Muscle of leg (tissue), 11 donors: ENCODE data around the gene CNMD. TPM values are rescaled to one million over a fixed set of nuclear protein-coding genes. Genes with fewer than 3 reads are reported as not detected.

ENCODE experiments used
- DNase-seq: peaks from one replicate; pipeline ENCODE4 v3.0.0; 2013
- H3K27ac ChIP-seq: one replicate; pipeline ENCODE4 v1.5.1; 2013; ENCODE audit warnings: mild to moderate bottlenecking, low read length, control low read depth
- H3K27me3 ChIP-seq: one replicate; pipeline ENCODE4 v1.6.1; 2013; ENCODE audit warnings: low read length; ENCODE audit not compliant: control insufficient read depth, insufficient read depth
- H3K36me3 ChIP-seq: one replicate; pipeline ENCODE4 v1.6.1; 2013; ENCODE audit warnings: low read length; ENCODE audit not compliant: control insufficient read depth, insufficient read depth
- H3K4me1 ChIP-seq: one replicate; pipeline ENCODE4 v1.6.1; 2013; ENCODE audit warnings: low read length; ENCODE audit not compliant: control insufficient read depth, insufficient read depth
- H3K4me3 ChIP-seq: one replicate; pipeline ENCODE4 v1.5.1; 2013; ENCODE audit warnings: low read length, control low read depth
- H3K9me3 ChIP-seq: replicated peaks from 2 replicates; pipeline ENCODE4 v1.6.1; 2013; ENCODE audit warnings: low read depth, low read length; ENCODE audit not compliant: control insufficient read depth
- WGBS: methylation state at CpG from one replicate; pipeline ENCODE4 v1.1.5; 2013; ENCODE audit warnings: missing lambda C conversion rate; ENCODE audit not compliant: insufficient coverage; 5-methylcytosine and 5-hydroxymethylcytosine counted together
- polyA plus RNA-seq, 8 donors: library from polyadenylated mRNA; unstranded; fragments of 120-200 nt; gene quantifications; one replicate each; pipeline versions ENCODE4 v1.2.1 to v1.2.3, GENCODE V29; 2013; ENCODE audit warnings: inconsistent platforms in 1 of 8, low replicate concordance in 1 of 8; ENCODE audit not compliant: insufficient read length in 8 of 8, insufficient read depth in 1 of 8
- total RNA-seq: library from RNA; stranded (reverse); fragments of 120-200 nt; gene quantifications from one replicate; pipeline ENCODE4 v1.2.4, GENCODE V29; 2013

CNMD gene
- total and polyA plus RNA-seq, 9 donors, result 0.36 to 1.1 (median 0.63) TPM

DNA sequence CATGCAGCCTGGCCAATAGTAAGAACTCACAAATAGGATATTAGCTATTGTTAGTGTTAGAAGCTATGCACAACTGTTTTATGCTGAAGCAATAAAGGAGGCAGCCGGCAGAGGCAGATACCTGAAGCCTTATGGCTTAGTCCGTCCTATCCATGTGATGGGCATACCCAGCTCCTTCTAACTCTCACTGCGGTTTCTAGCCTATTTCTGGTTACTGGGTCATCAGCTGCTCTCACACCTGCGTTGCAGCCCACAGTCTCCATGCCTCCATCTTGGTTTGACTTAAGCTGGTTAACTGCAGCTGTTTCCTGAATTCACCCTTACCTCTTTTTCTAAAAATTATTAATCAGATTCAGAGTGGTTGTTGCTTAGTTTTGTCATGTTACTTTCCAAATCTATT is 40.5 kb upstream of the CNMD start:
- Histone ChIP-seq H3K27ac (no peak overlapping the region), H3K27me3 (no peaks in the 10 kb centered on the region), H3K36me3 (no peaks in the 10 kb centered on the region), H3K9me3 (no peaks in the 10 kb centered on the region), H3K4me3 (no peak overlapping the region), H3K4me1 (peaks cover 9% of the 10 kb centered on the region)
- DNase-seq, result no peak
- 86% methylated on average over 3 of the region's 4 CpGs for WGBS

- no peaks in the 10 kb centered on the region for H3K36me3 ChIP-seq
- no peak overlapping the region for H3K4me3 ChIP-seq
- H3K9me3 ChIP-seq, result no peaks in the 10 kb centered on the region
- H3K27me3 ChIP-seq, result no peaks in the 10 kb centered on the region
- WGBS, result 44% methylated on average over 8 of the region's 11 CpGs
- H3K27ac ChIP-seq, result no peak overlapping the region
- H3K4me1 ChIP-seq, result peaks cover 9% of the 10 kb centered on the region
- DNase-seq, result no peak
These were observed 39.5 kb upstream of the CNMD start for GRCh38 chr13:52779103-52779502.

DNA sequence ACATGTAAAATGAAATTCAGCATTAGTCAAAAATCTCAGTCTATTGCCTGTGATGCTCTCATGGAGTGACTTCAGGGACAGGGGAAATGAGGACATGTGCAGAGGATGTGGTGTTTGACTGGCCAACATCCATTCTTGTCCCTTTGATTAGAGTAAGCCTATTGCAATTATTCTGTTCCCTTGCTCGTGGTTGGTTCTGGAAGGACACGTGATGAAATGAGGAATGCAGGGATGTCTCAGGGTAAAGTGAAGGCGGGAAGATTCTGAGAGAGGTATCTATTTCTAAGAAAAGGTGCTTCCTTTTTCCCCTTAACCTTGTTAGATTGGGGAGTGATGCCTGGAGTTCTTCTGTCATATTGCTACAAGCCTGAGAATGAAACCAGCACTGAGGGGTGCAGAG is 37.1 kb upstream of the CNMD start:
- Histone ChIP-seq H3K27ac (no peak overlapping the region), H3K9me3 (no peaks in the 10 kb centered on the region), H3K36me3 (no peaks in the 10 kb centered on the region), H3K4me1 (no peaks in the 10 kb centered on the region), H3K27me3 (peaks cover 2% of the 10 kb centered on the region), H3K4me3 (no peak overlapping the region)
- no peak for DNase-seq
- no CpG with 5 or more reads among the region's 3 CpGs for WGBS

GRCh38 chr13:52775511-52775910 is 35.9 kb upstream of the CNMD start:
- Histone ChIP-seq H3K27ac (no peak overlapping the region), H3K4me1 (no peaks in the 10 kb centered on the region), H3K27me3 (peaks cover 2% of the 10 kb centered on the region), H3K36me3 (no peaks in the 10 kb centered on the region), H3K4me3 (no peak overlapping the region), H3K9me3 (no peaks in the 10 kb centered on the region)
- no peak for DNase-seq
- WGBS, result 62% methylated on average over 3 of the region's 5 CpGs

DNA sequence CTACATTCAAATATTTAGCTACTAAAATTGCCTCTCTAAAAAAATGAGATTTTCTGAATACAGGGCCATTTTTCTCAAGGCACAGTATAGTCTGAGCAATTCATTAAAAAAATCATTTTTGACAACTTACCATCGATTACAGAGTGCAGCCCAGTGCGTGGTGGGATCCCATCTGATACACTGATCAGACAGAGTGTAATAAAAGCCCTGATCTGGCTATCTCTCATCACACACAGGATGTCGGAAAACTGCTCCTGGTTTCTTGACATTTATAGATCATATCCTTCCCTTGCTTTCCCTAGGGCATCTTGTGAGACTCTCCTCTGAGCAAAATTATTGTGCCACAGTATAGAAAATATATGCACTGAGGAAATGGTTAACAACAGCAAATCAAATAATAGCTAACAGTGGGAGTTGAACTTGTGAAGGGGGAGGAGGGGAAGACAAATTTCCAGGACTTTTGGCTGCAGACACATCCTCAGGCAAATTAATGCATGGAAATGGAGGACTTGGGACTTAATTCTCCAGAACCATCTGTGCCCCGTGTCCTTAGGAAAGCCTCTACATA is 28.4 kb upstream of the CNMD start:
- 55% methylated on average over 3 of the region's 4 CpGs for WGBS
- Histone ChIP-seq H3K9me3 (no peaks in the 10 kb centered on the region), H3K4me3 (no peak overlapping the region), H3K36me3 (no peaks in the 10 kb centered on the region), H3K27me3 (peaks cover 2% of the 10 kb centered on the region), H3K4me1 (no peaks in the 10 kb centered on the region), H3K27ac (no peak overlapping the region)
- DNase-seq, result no peak

GRCh38 chr13:52765611-52766390 is 26.2 kb upstream of the CNMD start:
- 81% methylated on average over 10 of the region's 11 CpGs for WGBS

GRCh38 chr13:52760077-52760476 is 20.5 kb upstream of the CNMD start:
- WGBS, result no CpG with 5 or more reads among the region's 2 CpGs
- H3K36me3 ChIP-seq, result no peaks in the 10 kb centered on the region
- no peak overlapping the region for H3K27ac ChIP-seq
- no peaks in the 10 kb centered on the region for H3K9me3 ChIP-seq
- H3K27me3 ChIP-seq, result no peaks in the 10 kb centered on the region
- H3K4me3 ChIP-seq, result no peak overlapping the region
- H3K4me1 ChIP-seq, result no peaks in the 10 kb centered on the region
- DNase-seq, result no peak

More at GRCh38 chr13:52765611-52766390, 26.2 kb upstream of the CNMD start:
- no peaks in the 10 kb centered on the region for H3K36me3 ChIP-seq
- H3K4me3 ChIP-seq, result no peak overlapping the region
- no peak for DNase-seq
- H3K9me3 ChIP-seq, result no peaks in the 10 kb centered on the region
- H3K27ac ChIP-seq, result no peak overlapping the region
- H3K4me1 ChIP-seq, result no peaks in the 10 kb centered on the region
- H3K27me3 ChIP-seq, result no peaks in the 10 kb centered on the region

- H3K4me3 ChIP-seq, result no peak overlapping the region
- H3K27me3 ChIP-seq, result no peaks in the 10 kb centered on the region
- DNase-seq, result no peak
- H3K36me3 ChIP-seq, result no peaks in the 10 kb centered on the region
- no peaks in the 10 kb centered on the region for H3K9me3 ChIP-seq
- WGBS, result 80% methylated on average over 1 of the region's 3 CpGs
- no peak overlapping the region for H3K27ac ChIP-seq
- no peaks in the 10 kb centered on the region for H3K4me1 ChIP-seq
These were observed 18.5 kb upstream of the CNMD start for GRCh38 chr13:52758114-52758513.

GRCh38 chr13:52751196-52751595 is 11.6 kb upstream of the CNMD start:
- DNase-seq, result no peak
- Histone ChIP-seq H3K27me3 (no peaks in the 10 kb centered on the region), H3K27ac (no peak overlapping the region), H3K4me1 (no peaks in the 10 kb centered on the region), H3K9me3 (no peaks in the 10 kb centered on the region), H3K4me3 (no peak overlapping the region), H3K36me3 (no peaks in the 10 kb centered on the region)
- WGBS, result 75% methylated on average over 5 of the region's 5 CpGs

- WGBS, result no CpG with 5 or more reads among the region's 1 CpG
- Histone ChIP-seq H3K27me3 (no peaks in the 10 kb centered on the region), H3K27ac (no peak overlapping the region), H3K4me1 (no peaks in the 10 kb centered on the region), H3K36me3 (no peaks in the 10 kb centered on the region), H3K9me3 (no peaks in the 10 kb centered on the region), H3K4me3 (no peak overlapping the region)
- no peak for DNase-seq
These were observed 11.1 kb upstream of the CNMD start for GRCh38 chr13:52750713-52751112.
